Lower lobe of right lung (tissue), 2 donors: ENCODE data around the gene DPY19L3. TPM values are rescaled to one million over a fixed set of nuclear protein-coding genes. Genes with fewer than 3 reads are reported as not detected.

ENCODE experiments used
- ATAC-seq, 2 donors: fragments of 200-7000 bp; cut with Tn5 transposase; one replicate each; pipeline ENCODE4 v1.9.1; 2020 to 2022; ENCODE audit warnings: mild to moderate bottlenecking in 2 of 2, moderate library complexity in 2 of 2
- DNase-seq: peaks from one replicate; pipeline ENCODE4 v3.0.0-alpha.2; 2020
- H3K27ac ChIP-seq: fragments of 200-600 bp; one replicate; pipeline ENCODE4 v1.8.0; 2022
- H3K27me3 ChIP-seq: fragments of 200-600 bp; one replicate; pipeline ENCODE4 v1.8.0; 2022; ENCODE audit warnings: low read depth
- H3K36me3 ChIP-seq: fragments of 200-600 bp; one replicate; pipeline ENCODE4 v1.8.0; 2022; ENCODE audit warnings: mild to moderate bottlenecking
- H3K4me1 ChIP-seq: fragments of 200-600 bp; one replicate; pipeline ENCODE4 v1.8.0; 2022
- H3K4me3 ChIP-seq: fragments of 200-600 bp; one replicate; pipeline ENCODE4 v1.8.0; 2022; ENCODE audit warnings: mild to moderate bottlenecking
- H3K9me3 ChIP-seq: fragments of 200-600 bp; one replicate; pipeline ENCODE4 v1.8.0; 2022
- CTCF ChIP-seq: fragments of 200-600 bp; IDR thresholded peaks from one replicate; pipeline ENCODE4 v1.8.0; 2022; ENCODE audit warnings: antibody characterized with exemption, mild to moderate bottlenecking
- intact Hi-C: fragments of 100-400 bp; cut with DNase I; formaldehyde crosslinking; loops from one replicate; pipeline ENCODE4 v1.11.0; 2022
- total RNA-seq: library from RNA; stranded (reverse); fragmentation: NEBNext Ultra II Directional; extraction: Animal tissue kit (Norgen Biotek cat#: 25700); gene quantifications from one replicate; pipeline ENCODE4 v1.2.1, GENCODE V29; 2021
- donor health status: DM: no; HTN: yes; CAD: no; lungs with severe emphysema.

Gene DPY19L3
- total RNA-seq, 1 donor from 2014 or later = 24.9 TPM

GRCh38 chr19:32475141-32476031 lies 69.8 kb downstream of the DPY19L3 start:
- peak in 1 of 2 donors; percentile 72 for ATAC-seq
- H3K9me3 ChIP-seq = no peaks in the 10 kb centered on the region

GRCh38 chr19:32476032-32476350 lies 70.4 kb downstream of the DPY19L3 start:
- intact Hi-C loops = no loop called here
- no peaks in the 10 kb centered on the region for H3K9me3 ChIP-seq
- no peak overlapping the region for H3K4me3 ChIP-seq
- TF ChIP-seq CTCF = no peak
- H3K4me1 ChIP-seq = peaks cover 5% of the 10 kb centered on the region
- ATAC-seq (no peak), DNase-seq (no peak)
- no peak overlapping the region for H3K27ac ChIP-seq
- H3K27me3 ChIP-seq = no peaks in the 10 kb centered on the region
- H3K36me3 ChIP-seq = peaks cover 41% of the 10 kb centered on the region

More at GRCh38 chr19:32475141-32476031, 69.8 kb downstream of the DPY19L3 start:
- no peak for DNase-seq
- no peak overlapping the region for H3K27ac ChIP-seq
- peaks cover 5% of the 10 kb centered on the region for H3K4me1 ChIP-seq
- no peak for TF ChIP-seq CTCF
- H3K36me3 ChIP-seq = peaks cover 35% of the 10 kb centered on the region
- H3K4me3 ChIP-seq = no peak overlapping the region
- no peaks in the 10 kb centered on the region for H3K27me3 ChIP-seq
- intact Hi-C loops = no loop called here

GRCh38 chr19:32480321-32480720 lies 74.8 kb downstream of the DPY19L3 start:
- DNase-seq (no peak), ATAC-seq (no peak)
- no peak for TF ChIP-seq CTCF
- no peak overlapping the region for H3K27ac ChIP-seq
- peaks cover 5% of the 10 kb centered on the region for H3K4me1 ChIP-seq
- intact Hi-C loops = no loop called here
- no peaks in the 10 kb centered on the region for H3K27me3 ChIP-seq
- H3K36me3 ChIP-seq = peaks cover 82% of the 10 kb centered on the region
- no peak overlapping the region for H3K4me3 ChIP-seq
- H3K9me3 ChIP-seq = no peaks in the 10 kb centered on the region

GRCh38 chr19:32483574-32483973 lies 78.0 kb downstream of the DPY19L3 start:
- no peaks in the 10 kb centered on the region for H3K4me1 ChIP-seq
- H3K27ac ChIP-seq = no peak overlapping the region
- peaks cover 79% of the 10 kb centered on the region for H3K36me3 ChIP-seq
- no peaks in the 10 kb centered on the region for H3K27me3 ChIP-seq
- H3K9me3 ChIP-seq = peaks cover 7% of the 10 kb centered on the region
- H3K4me3 ChIP-seq = no peak overlapping the region
- no peak for TF ChIP-seq CTCF
- ATAC-seq (no peak), DNase-seq (no peak)
- intact Hi-C loops = no loop called here

GRCh38 chr19:32489971-32490370 lies 84.4 kb downstream of the DPY19L3 start:
- no peak for DNase-seq
- H3K4me3 ChIP-seq = no peak overlapping the region
- no peak overlapping the region for H3K27ac ChIP-seq
- TF ChIP-seq CTCF = no peak
- intact Hi-C loops = no loop called here
- no peaks in the 10 kb centered on the region for H3K27me3 ChIP-seq
- no peak for ATAC-seq
- no peaks in the 10 kb centered on the region for H3K4me1 ChIP-seq
- H3K36me3 ChIP-seq = peaks cover 17% of the 10 kb centered on the region
- H3K9me3 ChIP-seq = peaks cover 7% of the 10 kb centered on the region
